Peyer's patch (tissue), 4 donors: ENCODE measurements around the gene TMEM119. TPM values are rescaled to one million over a fixed set of nuclear protein-coding genes. Genes with fewer than 3 reads are reported as not detected.

ENCODE experiments used
- DNase-seq, 3 donors: peaks; one replicate each; pipeline ENCODE4 v3.0.0-alpha.2; 2017 to 2019
- H3K27ac ChIP-seq, 4 donors: fragments of 200-600 bp; sonication (generic); one replicate each; pipeline ENCODE4 v1.5.1; 2016 to 2019
- H3K27me3 ChIP-seq, 2 donors: fragments of 200-600 bp; sonication (generic); one replicate each; pipeline ENCODE4 v1.5.1; 2019
- H3K36me3 ChIP-seq, 3 donors: fragments of 200-600 bp; sonication (generic); one replicate each; pipeline ENCODE4 v1.5.1; 2016 to 2019
- H3K4me1 ChIP-seq, 4 donors: fragments of 200-600 bp; sonication (generic); one replicate each; pipeline ENCODE4 v1.5.1; 2016 to 2019
- H3K4me3 ChIP-seq, 4 donors: fragments of 200-600 bp; sonication (generic); 1 replicate in 3 of 4; 2 replicates in 1 of 4; pipeline ENCODE4 v1.5.1; 2016 to 2019; ENCODE audit warnings: mild to moderate bottlenecking in 1 of 4
- H3K9me3 ChIP-seq, 4 donors: fragments of 200-600 bp; sonication (generic); one replicate each; pipeline ENCODE4 v1.5.1; 2016 to 2019; ENCODE audit warnings: mild to moderate bottlenecking in 1 of 4
- CTCF ChIP-seq, 6 experiments: fragments of 450-650 bp in 4 of 6; fragments of 200-600 bp in 2 of 6; sonication (generic) in 1 of 6; IDR thresholded peaks; one replicate each; pipeline ENCODE4 v1.5.1; 2017 to 2019; ENCODE audit warnings: antibody characterized with exemption in 6 of 6, mild to moderate bottlenecking in 3 of 6, moderate library complexity in 1 of 6
- POLR2A ChIP-seq, 2 donors: fragments of 450-650 bp; IDR thresholded peaks; one replicate each; pipeline ENCODE4 v1.5.1; 2017; ENCODE audit warnings: antibody characterized with exemption in 2 of 2, mild to moderate bottlenecking in 2 of 2, moderate library complexity in 2 of 2
- total RNA-seq, 4 donors: library from RNA; depleted of rRNA; stranded (reverse); fragments of >200 nt; gene quantifications; one replicate each; pipeline ENCODE4 v1.1.0, GENCODE V29; 2016

The TMEM119 gene
- total RNA-seq, 4 donors from 2014 or later, result 1.8 to 17.3 (median 3.4) TPM

DNA sequence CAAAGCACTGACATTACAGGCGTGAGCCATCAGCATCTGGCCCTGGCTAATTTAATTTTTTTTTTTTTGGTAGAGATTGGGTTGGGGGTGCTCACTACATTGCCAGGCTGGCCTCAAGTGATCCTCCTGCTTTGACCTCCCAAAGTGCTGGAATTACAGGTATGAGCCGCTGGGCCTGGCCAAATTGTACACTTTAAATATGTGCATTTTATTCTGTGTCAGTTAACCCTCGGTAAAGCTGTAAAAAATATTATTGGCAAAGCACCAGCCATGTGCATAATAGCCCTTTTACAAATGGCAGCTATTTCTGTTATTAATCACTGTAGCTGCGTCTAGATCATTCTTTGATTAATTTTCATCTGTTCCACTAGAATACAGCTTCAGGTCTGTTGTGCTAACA, 12.0 kb downstream of the TMEM119 start:
- Histone ChIP-seq H3K36me3 (no peaks in the 10 kb centered on the region), H3K27ac (no peak overlapping the region), H3K4me1 (no peaks in the 10 kb centered on the region), H3K9me3 (no peaks in the 10 kb centered on the region), H3K4me3 (no peak overlapping the region), H3K27me3 (no peaks in the 10 kb centered on the region)
- no peak for DNase-seq
- no peak for TF ChIP-seq CTCF (IDR thresholded peaks at IDR 0.05)
- no peak for TF ChIP-seq POLR2A (IDR thresholded peaks at IDR 0.05)

DNA sequence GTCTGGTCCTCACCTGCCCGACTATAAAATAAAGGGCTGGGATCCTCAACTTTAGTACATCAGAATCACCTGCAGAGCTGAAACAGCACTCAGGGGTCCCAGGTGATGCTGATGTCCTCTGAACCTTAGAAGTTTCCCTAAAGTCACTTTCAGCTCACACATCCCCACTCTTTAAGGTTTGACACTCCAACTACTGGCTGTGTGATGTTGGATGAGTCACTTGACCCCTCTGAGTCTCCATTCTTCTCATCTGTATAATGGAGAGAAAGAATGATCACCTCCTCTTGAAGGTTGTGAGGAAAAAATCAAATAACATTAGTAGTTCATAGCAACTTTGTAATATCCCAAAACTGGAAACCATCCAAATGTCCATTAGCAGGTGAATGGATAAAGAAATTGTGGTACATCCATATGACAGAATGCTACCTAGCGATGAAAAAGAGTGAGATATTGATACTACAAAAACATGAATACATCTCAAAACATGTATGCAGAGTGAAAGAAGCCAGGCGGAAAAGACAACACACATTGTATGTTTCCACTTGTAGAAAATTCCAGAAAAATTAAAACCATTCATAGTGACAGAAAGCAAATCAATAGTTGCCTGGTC, 13.3 kb downstream of the TMEM119 start:
- no peaks in the 10 kb centered on the region for H3K36me3 ChIP-seq
- TF ChIP-seq CTCF (IDR thresholded peaks at IDR 0.05), result no peak
- TF ChIP-seq POLR2A (IDR thresholded peaks at IDR 0.05), result no peak
- no peak for DNase-seq
- H3K4me1 ChIP-seq, result no peaks in the 10 kb centered on the region
- no peak overlapping the region for H3K4me3 ChIP-seq
- no peaks in the 10 kb centered on the region for H3K27me3 ChIP-seq
- H3K9me3 ChIP-seq, result no peaks in the 10 kb centered on the region
- H3K27ac ChIP-seq, result no peak overlapping the region

DNA sequence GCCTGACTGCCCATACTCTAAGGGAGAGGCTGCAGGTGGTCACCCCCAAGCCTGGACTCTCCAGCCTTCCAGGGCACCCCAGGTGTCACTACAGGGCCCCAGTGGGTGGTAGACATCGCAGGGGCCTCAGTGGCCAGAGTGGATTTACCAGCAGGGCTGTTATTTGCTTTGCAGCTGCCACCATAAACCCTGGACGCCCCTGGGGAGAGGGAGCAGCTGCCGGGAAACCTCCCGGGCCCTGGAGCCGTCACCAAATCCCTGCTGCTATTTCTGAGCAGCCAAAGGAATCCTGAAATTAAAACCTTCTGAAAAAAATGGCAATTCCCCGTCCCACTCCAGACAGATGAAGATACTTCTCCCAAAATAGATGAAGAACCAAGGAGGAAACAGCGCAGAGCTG, 13.9 kb downstream of the TMEM119 start:
- Histone ChIP-seq H3K4me1 (no peaks in the 10 kb centered on the region), H3K4me3 (no peak overlapping the region), H3K9me3 (no peaks in the 10 kb centered on the region), H3K27me3 (no peaks in the 10 kb centered on the region), H3K27ac (no peak overlapping the region), H3K36me3 (no peaks in the 10 kb centered on the region)
- peak in 1 of 3 donors; percentile 14 for DNase-seq
- TF ChIP-seq POLR2A (IDR thresholded peaks at IDR 0.05) (no peak), CTCF (IDR thresholded peaks at IDR 0.05) (no peak)

- Histone ChIP-seq H3K27me3 (no peaks in the 10 kb centered on the region), H3K9me3 (no peaks in the 10 kb centered on the region), H3K4me3 (no peak overlapping the region), H3K27ac (no peak overlapping the region), H3K4me1 (no peaks in the 10 kb centered on the region), H3K36me3 (no peaks in the 10 kb centered on the region)
- DNase-seq, result peak in 1 of 3 donors; percentile 32
- TF ChIP-seq POLR2A (IDR thresholded peaks at IDR 0.05) (no peak), CTCF (IDR thresholded peaks at IDR 0.05) (no peak)
These were observed 14.7 kb downstream of the TMEM119 start for GRCh38 chr12:108582978-108583770.

DNA sequence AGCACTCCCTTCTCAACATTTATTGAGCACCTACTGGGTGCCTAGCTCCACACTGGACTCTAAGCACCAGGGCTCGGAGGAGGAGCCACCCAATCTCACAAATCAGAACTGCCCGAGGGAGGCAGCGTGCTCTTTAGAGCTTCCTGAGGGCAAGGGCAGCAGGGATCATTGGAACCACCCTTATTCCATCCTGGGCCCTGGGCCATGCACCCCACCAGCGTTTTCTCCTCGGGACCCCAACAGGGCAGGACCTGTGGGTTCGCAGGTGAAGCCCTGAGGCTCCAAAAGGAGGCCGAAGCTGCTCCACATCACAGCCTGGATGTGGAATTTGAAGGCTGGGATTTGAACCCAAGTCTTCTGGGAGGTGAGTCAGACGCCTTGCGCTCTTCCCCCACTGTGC, 15.4 kb downstream of the TMEM119 start:
- Histone ChIP-seq H3K27me3 (no peaks in the 10 kb centered on the region), H3K9me3 (no peaks in the 10 kb centered on the region), H3K4me1 (no peaks in the 10 kb centered on the region), H3K27ac (no peak overlapping the region), H3K36me3 (no peaks in the 10 kb centered on the region), H3K4me3 (no peak overlapping the region)
- TF ChIP-seq POLR2A (IDR thresholded peaks at IDR 0.05) (no peak), CTCF (IDR thresholded peaks at IDR 0.05) (no peak)
- peak in 1 of 3 donors; percentile 19 for DNase-seq
